ENCODE results near the gene BLACAT1. TPM values are rescaled to one million over a fixed set of nuclear protein-coding genes. Genes with fewer than 3 reads are reported as not detected.
A peak's percentile ranks its signal among the peaks of the same experiment; 100 is the strongest.

The BLACAT1 gene
- polyA plus RNA-seq, 1 of the 3 experiments (the other 2 are of a cell fraction): not detected

GRCh38 chr1:205477759-205478247 lies 22.0 kb upstream of the BLACAT1 start (continued):
- TF ChIP-seq, protein P1, sequence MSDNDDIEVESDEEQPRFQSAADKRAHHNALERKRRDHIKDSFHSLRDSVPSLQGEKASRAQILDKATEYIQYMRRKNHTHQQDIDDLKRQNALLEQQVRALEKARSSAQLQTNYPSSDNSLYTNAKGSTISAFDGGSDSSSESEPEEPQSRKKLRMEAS (IDR thresholded peaks at IDR 0.05; ENCODE audit: low read depth): 0 out of 2 replicates have a peak, but pooled peaks have one; percentile 10
- TF ChIP-seq SMC3 (IDR thresholded peaks at IDR 0.05; ENCODE audit: low read depth, low read length) (no peak), EP300 (IDR thresholded peaks at IDR 0.05; ENCODE audit: borderline replicate concordance in 1 of 2, low read depth in 1 of 2, low read length in 1 of 2) (peak in 1 of 2 experiments; percentile 51; a peak in 1 of 4 replicates), MEF2A (IDR thresholded peaks at IDR 0.05; ENCODE audit: borderline replicate concordance, low read depth) (no peak), CTCF (IDR thresholded peaks at IDR 0.05) (no peak), TEAD4 (IDR thresholded peaks at IDR 0.05; ENCODE audit: borderline replicate concordance, insufficient read depth) (peak; percentile 59; the same call in 1 of the 2 replicates), RXRA (IDR thresholded peaks at IDR 0.05; ENCODE audit: borderline replicate concordance, low read depth) (no peak), USF1 (IDR thresholded peaks at IDR 0.05; ENCODE audit: borderline replicate concordance, low read depth) (no peak), POLR2AphosphoS5 (IDR thresholded peaks at IDR 0.05; ENCODE audit: low read depth, low read length) (no peak), REST (IDR thresholded peaks at IDR 0.05; ENCODE audit: low read depth, low read length) (no peak), FOXJ3 (CRISPR knock-in tag; IDR thresholded peaks at IDR 0.05) (no peak), GATA2 (CRISPR knock-in tag; IDR thresholded peaks at IDR 0.05) (no peak), RCOR1 (IDR thresholded peaks at IDR 0.05; ENCODE audit: low read length) (no peak), TCF12 (IDR thresholded peaks at IDR 0.05) (peak; percentile 73), ELF1 (IDR thresholded peaks at IDR 0.05) (peak; percentile 54; the same call in 1 of the 2 replicates), MXI1 (IDR thresholded peaks at IDR 0.05; ENCODE audit: low read depth, low read length) (no peak), GABPA (IDR thresholded peaks at IDR 0.05; ENCODE audit: low read depth) (no peak), EZH2phosphoT487 (IDR thresholded peaks at IDR 0.05; ENCODE audit: borderline replicate concordance, low read depth) (no peak), FOXM1 (IDR thresholded peaks at IDR 0.05; ENCODE audit: low read depth) (no peak), SIN3A (IDR thresholded peaks at IDR 0.05; ENCODE audit: borderline replicate concordance, low read depth, low read length) (no peak)
- TF ChIP-seq, protein P2, sequence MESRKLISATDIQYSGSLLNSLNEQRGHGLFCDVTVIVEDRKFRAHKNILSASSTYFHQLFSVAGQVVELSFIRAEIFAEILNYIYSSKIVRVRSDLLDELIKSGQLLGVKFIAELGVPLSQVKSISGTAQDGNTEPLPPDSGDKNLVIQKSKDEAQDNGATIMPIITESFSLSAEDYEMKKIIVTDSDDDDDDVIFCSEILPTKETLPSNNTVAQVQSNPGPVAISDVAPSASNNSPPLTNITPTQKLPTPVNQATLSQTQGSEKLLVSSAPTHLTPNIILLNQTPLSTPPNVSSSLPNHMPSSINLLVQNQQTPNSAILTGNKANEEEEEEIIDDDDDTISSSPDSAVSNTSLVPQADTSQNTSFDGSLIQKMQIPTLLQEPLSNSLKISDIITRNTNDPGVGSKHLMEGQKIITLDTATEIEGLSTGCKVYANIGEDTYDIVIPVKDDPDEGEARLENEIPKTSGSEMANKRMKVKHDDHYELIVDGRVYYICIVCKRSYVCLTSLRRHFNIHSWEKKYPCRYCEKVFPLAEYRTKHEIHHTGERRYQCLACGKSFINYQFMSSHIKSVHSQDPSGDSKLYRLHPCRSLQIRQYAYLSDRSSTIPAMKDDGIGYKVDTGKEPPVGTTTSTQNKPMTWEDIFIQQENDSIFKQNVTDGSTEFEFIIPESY (IDR thresholded peaks at IDR 0.05; ENCODE audit: borderline replicate concordance, low read depth): no peak
- TF ChIP-seq, protein P3, sequence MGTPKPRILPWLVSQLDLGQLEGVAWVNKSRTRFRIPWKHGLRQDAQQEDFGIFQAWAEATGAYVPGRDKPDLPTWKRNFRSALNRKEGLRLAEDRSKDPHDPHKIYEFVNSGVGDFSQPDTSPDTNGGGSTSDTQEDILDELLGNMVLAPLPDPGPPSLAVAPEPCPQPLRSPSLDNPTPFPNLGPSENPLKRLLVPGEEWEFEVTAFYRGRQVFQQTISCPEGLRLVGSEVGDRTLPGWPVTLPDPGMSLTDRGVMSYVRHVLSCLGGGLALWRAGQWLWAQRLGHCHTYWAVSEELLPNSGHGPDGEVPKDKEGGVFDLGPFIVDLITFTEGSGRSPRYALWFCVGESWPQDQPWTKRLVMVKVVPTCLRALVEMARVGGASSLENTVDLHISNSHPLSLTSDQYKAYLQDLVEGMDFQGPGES (IDR thresholded peaks at IDR 0.05; ENCODE audit: low read depth, low read length): no peak
